BLaER1 treated with 17β-estradiol and CSF1 and Interleukin-3, amounts not matched to agents 10 nM and 100 nM (cell line): Measurements from ENCODE around the gene RPRD1A.
"Not testable (repeated sequence)": the region's sequence is repeated elsewhere in the genome, so short reads cannot be mapped to it uniquely, and the experiment has no call there.

Experiments
- H3K27ac ChIP-seq, 11 experiments: shearing (Covaris generic); formaldehyde crosslinking; 2 replicates each; pipeline ENCODE4 v1.8.1; 2022
- H3K27me3 ChIP-seq, 11 experiments: shearing (Covaris generic); formaldehyde crosslinking; 2 replicates each; pipeline ENCODE4 v1.8.1; 2022
- H3K36me3 ChIP-seq, 11 experiments: shearing (Covaris generic); formaldehyde crosslinking; 2 replicates each; pipeline ENCODE4 v1.8.1; 2022
- H3K4me1 ChIP-seq, 10 experiments: shearing (Covaris generic); formaldehyde crosslinking; 2 replicates each; pipeline ENCODE4 v1.8.1; 2022
- H3K4me2 ChIP-seq, 11 experiments: shearing (Covaris generic); formaldehyde crosslinking; 2 replicates each; pipeline ENCODE4 v1.8.1; 2022
- H3K4me3 ChIP-seq, 10 experiments: shearing (Covaris generic); formaldehyde crosslinking; 2 replicates each; pipeline ENCODE4 v1.8.1; 2022
- H3K9ac ChIP-seq, 11 experiments: shearing (Covaris generic); formaldehyde crosslinking; 2 replicates each; pipeline ENCODE4 v1.8.1; 2022
- H3K9me3 ChIP-seq, 11 experiments: shearing (Covaris generic); formaldehyde crosslinking; replicated peaks in 1 of 11; 2 replicates each; pipeline ENCODE4 v1.8.1; 2022
- H4K20me1 ChIP-seq, 11 experiments: shearing (Covaris generic); formaldehyde crosslinking; 2 replicates each; pipeline ENCODE4 v1.8.1; 2022
- Cebpa-rat ChIP-seq, 11 experiments: shearing (Covaris generic); IDR thresholded peaks; 2 replicates each; pipeline ENCODE4 v1.8.1; 2022

RPRD1A gene

DNA sequence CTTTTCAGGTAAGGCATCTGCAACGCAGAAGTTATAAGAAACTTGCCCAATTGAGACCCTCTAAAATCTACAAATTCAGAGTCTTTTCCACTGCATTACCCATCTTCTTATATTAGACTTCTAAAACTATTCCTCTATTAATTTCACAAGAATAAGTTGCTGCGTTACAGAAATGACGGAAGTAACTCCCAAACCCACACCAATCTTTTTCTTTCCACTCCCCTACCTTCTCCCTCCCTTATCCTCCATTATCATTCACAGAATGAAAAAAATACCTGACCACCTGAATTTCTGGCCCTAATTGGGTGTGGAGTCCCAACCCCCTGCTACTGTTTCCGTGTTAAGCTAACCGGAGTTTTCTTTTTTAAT, 689 bp downstream of the RPRD1A start:
- H3K36me3 ChIP-seq, result peaks cover 0 to 31% (median 19%) of the 10 kb centered on the region in 11 experiments; a peak in 18 of 22 replicates
- peak overlapping the region; percentile 88 to 94 (median 92) for H3K9ac ChIP-seq
- TF ChIP-seq Cebpa-rat (IDR thresholded peaks at IDR 0.05), result no peak

DNA sequence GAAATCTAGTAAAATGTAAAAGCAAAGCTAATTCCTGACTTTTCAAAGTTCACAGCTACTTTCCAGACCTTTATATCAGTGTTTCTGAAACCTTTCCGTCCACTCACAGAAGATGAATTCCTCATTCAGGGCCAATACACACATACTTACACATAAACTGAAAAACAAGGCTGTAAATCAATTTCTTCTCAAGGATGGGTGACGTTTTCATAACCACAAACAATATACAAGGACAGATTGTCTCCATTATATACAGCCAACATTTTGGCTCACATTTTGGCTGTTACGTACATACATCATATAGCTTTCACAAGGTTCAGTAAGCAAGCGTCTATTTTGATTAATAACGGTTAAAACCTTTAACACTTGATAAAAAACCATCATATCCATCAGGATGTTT, 1.4 kb downstream of the RPRD1A start:
- Histone ChIP-seq H3K36me3 (peaks cover 0 to 38% (median 23%) of the 10 kb centered on the region in 11 experiments; a peak in 18 of 22 replicates), H3K27me3 (no peaks in the 10 kb centered on the region), H3K9ac (peak overlapping the region; percentile 88 to 94 (median 92)), H3K4me3 (peak overlapping the region; percentile 86 to 100 (median 98)), H3K4me2 (peak overlapping the region; percentile 75 to 94 (median 81)), H3K27ac (peak overlapping the region in 10 of 11 experiments; percentile 85 to 92 (median 89); a peak in 17 of 22 replicates), H4K20me1 (peaks cover 7 to 55% (median 22%) of the 10 kb centered on the region in 11 experiments; a peak in 16 of 22 replicates), H3K9me3 (peaks cover 0 to 35% (median 23%) of the 10 kb centered on the region in 11 experiments; a peak in 18 of 22 replicates), H3K4me1 (peaks cover 10 to 34% (median 22%) of the 10 kb centered on the region in 10 experiments; a peak in 15 of 20 replicates)
- TF ChIP-seq Cebpa-rat (IDR thresholded peaks at IDR 0.05), result no peak

More for the DNA sequence above, 689 bp downstream of the RPRD1A start:
- peak overlapping the region; percentile 75 to 94 (median 81) for H3K4me2 ChIP-seq
- H3K27ac ChIP-seq, result peak overlapping the region; percentile 70 to 92 (median 88)
- peaks cover 0 to 29% (median 19%) of the 10 kb centered on the region in 11 experiments; a peak in 18 of 22 replicates for H3K9me3 ChIP-seq
- H3K4me1 ChIP-seq, result peaks cover 10 to 34% (median 22%) of the 10 kb centered on the region in 10 experiments; a peak in 15 of 20 replicates
- H4K20me1 ChIP-seq, result peaks cover 7 to 49% (median 22%) of the 10 kb centered on the region in 11 experiments; a peak in 16 of 22 replicates
- no peaks in the 10 kb centered on the region for H3K27me3 ChIP-seq
- peak overlapping the region; percentile 86 to 100 (median 98) for H3K4me3 ChIP-seq

- Histone ChIP-seq H3K4me1 (peaks cover 10 to 44% (median 22%) of the 10 kb centered on the region in 10 experiments; a peak in 15 of 20 replicates), H3K36me3 (peaks cover 0 to 49% (median 23%) of the 10 kb centered on the region in 11 experiments; a peak in 18 of 22 replicates), H3K9me3 (peaks cover 0 to 46% (median 34%) of the 10 kb centered on the region in 11 experiments; a peak in 18 of 22 replicates), H3K4me2 (peak overlapping the region in 3 of 11 experiments; percentile 6 to 94 (median 76); a peak in 3 of 22 replicates), H4K20me1 (peaks cover 7 to 67% (median 22%) of the 10 kb centered on the region in 11 experiments; a peak in 16 of 22 replicates)
- H3K4me3 ChIP-seq, H3K27ac ChIP-seq, H3K27me3 ChIP-seq, H3K9ac ChIP-seq: not testable (repeated sequence)
Measured at GRCh38 chr18:36064809-36065079, 2.6 kb downstream of the RPRD1A start.

DNA sequence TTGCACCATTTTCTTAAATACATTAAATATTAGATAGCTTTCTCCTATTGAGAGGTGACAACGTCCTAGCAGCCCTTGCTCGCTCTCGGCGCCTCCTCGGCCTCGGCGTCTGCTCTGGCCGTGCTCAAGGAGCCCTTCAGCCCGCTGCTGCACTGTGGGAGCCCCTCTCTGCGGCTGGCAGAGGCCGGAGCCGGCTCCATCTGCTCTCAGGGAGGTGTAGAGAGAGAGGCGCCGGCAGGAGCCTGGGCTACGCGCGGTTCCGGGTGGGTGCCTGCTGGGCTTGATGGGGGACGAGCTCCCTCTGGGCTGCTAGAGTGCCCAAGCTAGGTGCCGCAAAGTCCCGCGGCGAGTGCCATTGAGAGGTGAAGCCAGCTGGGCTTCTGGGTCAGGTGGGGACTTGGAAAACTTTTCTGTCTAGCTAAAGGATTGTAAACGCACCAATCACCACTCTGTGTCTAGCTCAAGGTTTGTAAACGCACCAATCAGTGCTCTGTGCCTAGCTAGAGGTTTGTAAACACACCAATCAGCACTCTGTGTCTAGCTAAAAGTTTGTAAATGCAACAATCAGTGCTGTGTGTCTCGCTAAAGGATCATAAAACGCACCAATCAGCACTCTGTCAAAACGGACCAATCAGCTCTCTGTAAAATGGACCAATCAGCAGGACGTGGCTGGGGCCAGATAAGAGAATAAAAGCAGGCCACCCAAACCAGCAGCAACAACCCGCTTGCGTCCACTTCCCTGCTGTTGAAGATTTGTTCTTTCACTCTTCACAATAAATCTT, 3.1 kb downstream of the RPRD1A start:
- Histone ChIP-seq H3K27ac (no peak overlapping the region; a peak in 1 of 22 replicates), H3K9ac (peak overlapping the region in 1 of 11 experiments; percentile 37; a peak in 1 of 22 replicates), H3K4me1 (peaks cover 10 to 44% (median 22%) of the 10 kb centered on the region in 10 experiments; a peak in 15 of 20 replicates), H3K9me3 (peaks cover 0 to 48% (median 38%) of the 10 kb centered on the region in 11 experiments; a peak in 18 of 22 replicates), H3K27me3 (no peaks in the 10 kb centered on the region), H3K4me3 (no peak overlapping the region; a peak in 2 of 20 replicates), H3K36me3 (peaks cover 0 to 54% (median 23%) of the 10 kb centered on the region in 11 experiments; a peak in 18 of 22 replicates), H4K20me1 (peaks cover 7 to 67% (median 22%) of the 10 kb centered on the region in 11 experiments; a peak in 16 of 22 replicates), H3K4me2 (peak overlapping the region in 7 of 11 experiments; percentile 13 to 94 (median 44); a peak in 13 of 22 replicates)
- no peak for TF ChIP-seq Cebpa-rat (IDR thresholded peaks at IDR 0.05)

GRCh38 chr18:36058674-36059073, 8.7 kb downstream of the RPRD1A start:
- Histone ChIP-seq H3K27ac (no peak overlapping the region), H3K27me3 (no peaks in the 10 kb centered on the region), H3K9ac (no peak overlapping the region), H3K4me2 (no peak overlapping the region), H4K20me1 (peaks cover 3 to 83% (median 21%) of the 10 kb centered on the region in 11 experiments; a peak in 14 of 22 replicates), H3K9me3 (peaks cover 6 to 69% (median 53%) of the 10 kb centered on the region in 11 experiments; a peak in 20 of 22 replicates), H3K4me3 (no peak overlapping the region), H3K36me3 (peaks cover 13 to 76% (median 32%) of the 10 kb centered on the region in 11 experiments; a peak in 21 of 22 replicates), H3K4me1 (peaks cover 0 to 18% (median 6%) of the 10 kb centered on the region in 10 experiments; a peak in 12 of 20 replicates)
- TF ChIP-seq Cebpa-rat (IDR thresholded peaks at IDR 0.05), result no peak

DNA sequence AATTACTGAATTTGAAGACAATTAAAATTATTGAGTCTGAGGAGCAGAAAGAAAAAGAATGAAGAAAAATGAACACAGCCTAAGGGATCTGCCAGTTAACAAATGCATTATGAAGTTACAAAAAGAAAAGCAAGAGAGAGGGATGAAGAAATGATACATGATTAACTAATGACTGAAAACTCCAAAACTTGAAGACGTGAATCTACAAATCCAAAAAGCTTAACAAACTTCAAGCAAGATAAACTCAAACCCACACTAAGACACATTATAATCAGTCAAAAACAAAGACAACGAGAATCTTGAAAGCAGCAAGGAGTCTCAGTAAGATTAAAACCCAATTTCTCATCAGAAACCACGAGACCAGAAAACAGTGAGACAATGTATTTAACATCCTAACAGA, 15.6 kb downstream of the RPRD1A start:
- Histone ChIP-seq H3K27ac (no peak overlapping the region), H3K4me3 (no peak overlapping the region), H3K27me3 (no peaks in the 10 kb centered on the region), H3K36me3 (peaks cover 22 to 78% (median 52%) of the 10 kb centered on the region in 11 experiments), H3K9me3 (peaks cover 56 to 93% (median 81%) of the 10 kb centered on the region in 11 experiments), H3K9ac (no peak overlapping the region), H3K4me2 (no peak overlapping the region), H3K4me1 (no peaks in the 10 kb centered on the region), H4K20me1 (peaks cover 0 to 51% (median 10%) of the 10 kb centered on the region in 11 experiments; a peak in 9 of 22 replicates)
- no peak for TF ChIP-seq Cebpa-rat (IDR thresholded peaks at IDR 0.05)

DNA sequence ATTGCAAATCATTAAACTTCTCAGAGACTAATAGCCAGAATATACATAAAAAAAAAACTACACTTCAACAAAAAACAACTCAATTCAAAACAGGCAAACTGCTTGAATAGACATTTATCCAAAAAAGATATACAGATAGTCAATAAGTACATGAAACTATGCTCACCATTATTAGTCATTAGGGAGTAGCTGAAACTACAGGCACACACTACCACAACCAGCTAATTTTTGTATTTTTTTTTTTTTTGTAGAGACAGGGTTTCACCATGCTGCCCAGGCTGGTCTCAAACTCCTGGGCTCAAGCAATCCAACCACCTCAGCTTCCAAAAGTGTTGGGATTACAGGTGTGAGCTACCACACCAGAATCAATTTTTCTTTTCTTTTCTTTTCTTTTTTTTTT, 16.9 kb downstream of the RPRD1A start:
- H3K4me3 ChIP-seq, result no peak overlapping the region
- no peak for TF ChIP-seq Cebpa-rat (IDR thresholded peaks at IDR 0.05)
- no peaks in the 10 kb centered on the region for H3K27me3 ChIP-seq
- H3K4me2 ChIP-seq, result no peak overlapping the region
- no peaks in the 10 kb centered on the region for H3K4me1 ChIP-seq
- peaks cover 62 to 94% (median 89%) of the 10 kb centered on the region in 11 experiments for H3K9me3 ChIP-seq
- H3K9ac ChIP-seq, result no peak overlapping the region
- no peak overlapping the region for H3K27ac ChIP-seq
- peaks cover 30 to 81% (median 59%) of the 10 kb centered on the region in 11 experiments for H3K36me3 ChIP-seq
- H4K20me1 ChIP-seq, result peaks cover 0 to 51% (median 21%) of the 10 kb centered on the region in 11 experiments; a peak in 12 of 22 replicates

DNA sequence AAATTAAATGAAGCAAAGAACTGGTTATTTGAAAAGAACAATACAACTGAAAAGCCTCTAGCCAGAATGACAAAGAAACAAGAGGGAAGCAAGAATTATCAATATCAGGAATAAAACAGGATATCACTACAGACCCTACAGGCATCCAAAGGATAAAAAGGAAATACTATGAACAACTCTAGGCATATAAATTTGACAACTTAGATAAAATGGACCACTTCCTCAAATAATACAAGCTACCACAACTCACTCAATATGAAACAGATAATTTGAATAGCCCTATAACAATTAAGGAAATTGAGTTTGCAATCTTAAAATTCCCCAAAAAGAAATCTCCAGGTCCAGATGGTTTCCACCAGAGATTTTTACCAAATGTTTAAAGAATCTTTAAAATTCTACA, 19.8 kb downstream of the RPRD1A start:
- no peak overlapping the region for H3K4me2 ChIP-seq
- TF ChIP-seq Cebpa-rat (IDR thresholded peaks at IDR 0.05), result no peak
- no peaks in the 10 kb centered on the region for H3K27me3 ChIP-seq
- peaks cover 0 to 63% (median 18%) of the 10 kb centered on the region in 11 experiments; a peak in 12 of 22 replicates for H4K20me1 ChIP-seq
- peaks cover 9 to 52% (median 33%) of the 10 kb centered on the region in 11 experiments; a peak in 20 of 22 replicates for H3K36me3 ChIP-seq
- no peaks in the 10 kb centered on the region for H3K4me1 ChIP-seq
- H3K9ac ChIP-seq, result no peak overlapping the region
- H3K9me3 ChIP-seq, result peaks cover 39 to 78% (median 69%) of the 10 kb centered on the region in 11 experiments
- no peak overlapping the region for H3K4me3 ChIP-seq
- H3K27ac ChIP-seq, result no peak overlapping the region

GRCh38 chr18:36046898-36047297, 20.5 kb downstream of the RPRD1A start:
- H4K20me1 ChIP-seq, result peaks cover 0 to 70% (median 22%) of the 10 kb centered on the region in 11 experiments; a peak in 13 of 22 replicates
- peaks cover 8 to 51% (median 27%) of the 10 kb centered on the region in 11 experiments; a peak in 18 of 22 replicates for H3K36me3 ChIP-seq
- H3K9me3 ChIP-seq, result peaks cover 33 to 76% (median 68%) of the 10 kb centered on the region in 11 experiments
- no peak overlapping the region for H3K9ac ChIP-seq
- H3K27me3 ChIP-seq, result no peaks in the 10 kb centered on the region
- no peak overlapping the region for H3K4me3 ChIP-seq
- no peak for TF ChIP-seq Cebpa-rat (IDR thresholded peaks at IDR 0.05)
- no peaks in the 10 kb centered on the region for H3K4me1 ChIP-seq
- H3K27ac ChIP-seq, result no peak overlapping the region
- no peak overlapping the region for H3K4me2 ChIP-seq
